Measurements from ENCODE around the gene POLRMT.
A peak's percentile ranks its signal among the peaks of the same experiment; 100 is the strongest.

Gene POLRMT

GRCh38 chr19:634975-635652 lies 1.8 kb upstream of the POLRMT start:
- no peak for TF ChIP-seq FOXP2 (optimal IDR thresholded peaks at IDR 0.05; ENCODE audit: borderline replicate concordance, extremely low read depth, extremely low read length, insufficient read depth)
- no peak for TF ChIP-seq SIN3A (IDR thresholded peaks at IDR 0.05; ENCODE audit: borderline replicate concordance, insufficient read depth, low read length)
- TF ChIP-seq REST (IDR thresholded peaks at IDR 0.05; ENCODE audit: insufficient read depth in 1 of 2, low read depth in 2 of 2, low read length in 2 of 2) = no peak
- TF ChIP-seq POLR2AphosphoS5 (IDR thresholded peaks at IDR 0.05; ENCODE audit: low read depth, low read length) = no peak
- TF ChIP-seq TAF1 (IDR thresholded peaks at IDR 0.05; ENCODE audit: borderline replicate concordance, insufficient read depth, low read length) = no peak

- TF ChIP-seq FOXP2 (optimal IDR thresholded peaks at IDR 0.05; ENCODE audit: borderline replicate concordance, extremely low read depth, extremely low read length, insufficient read depth) = no peak
- TF ChIP-seq TAF1 (IDR thresholded peaks at IDR 0.05; ENCODE audit: borderline replicate concordance, insufficient read depth, low read length) = 0 out of 2 replicates have a peak, but pooled peaks have one; percentile 2
- no peak for TF ChIP-seq SIN3A (IDR thresholded peaks at IDR 0.05; ENCODE audit: borderline replicate concordance, insufficient read depth, low read length)
- TF ChIP-seq POLR2AphosphoS5 (IDR thresholded peaks at IDR 0.05; ENCODE audit: low read depth, low read length) = no peak
- no peak for TF ChIP-seq REST (IDR thresholded peaks at IDR 0.05; ENCODE audit: insufficient read depth in 1 of 2, low read depth in 2 of 2, low read length in 2 of 2)
Measured at GRCh38 chr19:633786-634639, 676 bp upstream of the POLRMT start.

- peak; percentile 57; the same call in 1 of the 2 replicates for TF ChIP-seq POLR2AphosphoS5 (IDR thresholded peaks at IDR 0.05; ENCODE audit: low read depth, low read length)
- 0 out of 2 replicates have a peak, but pooled peaks have one; percentile 12 for TF ChIP-seq TAF1 (IDR thresholded peaks at IDR 0.05; ENCODE audit: borderline replicate concordance, insufficient read depth, low read length)
- no peak for TF ChIP-seq SIN3A (IDR thresholded peaks at IDR 0.05; ENCODE audit: borderline replicate concordance, insufficient read depth, low read length)
- no peak for TF ChIP-seq FOXP2 (optimal IDR thresholded peaks at IDR 0.05; ENCODE audit: borderline replicate concordance, extremely low read depth, extremely low read length, insufficient read depth)
- no peak for TF ChIP-seq REST (IDR thresholded peaks at IDR 0.05; ENCODE audit: insufficient read depth in 1 of 2, low read depth in 2 of 2, low read length in 2 of 2)
Measured at GRCh38 chr19:632579-633067, 714 bp downstream of the POLRMT start.

GRCh38 chr19:629961-630714 lies 3.2 kb downstream of the POLRMT start:
- TF ChIP-seq FOXP2 (optimal IDR thresholded peaks at IDR 0.05; ENCODE audit: borderline replicate concordance, extremely low read depth, extremely low read length, insufficient read depth) = no peak
- no peak for TF ChIP-seq REST (IDR thresholded peaks at IDR 0.05; ENCODE audit: insufficient read depth in 1 of 2, low read depth in 2 of 2, low read length in 2 of 2)
